Kidney epithelial cell (primary cell): ENCODE results near the gene SULT4A1. TPM values are rescaled to one million over a fixed set of nuclear protein-coding genes. Genes with fewer than 3 reads are reported as not detected.
A peak's percentile ranks its signal among the peaks of the same experiment; 100 is the strongest.
"Not testable (repeated sequence)": the region's sequence is repeated elsewhere in the genome, so short reads cannot be mapped to it uniquely, and the experiment has no call there.

Source experiments
- DNase-seq: peaks from one replicate; pipeline ENCODE4 v3.0.0-alpha.2; 2010; ENCODE audit warnings: low read depth
- H3K27me3 ChIP-seq: 2 replicates; pipeline ENCODE4 v1.6.0; 2011; ENCODE audit warnings: low read length; ENCODE audit not compliant: control insufficient read depth, insufficient read depth
- H3K36me3 ChIP-seq: 2 replicates; pipeline ENCODE4 v1.5.1; 2011; ENCODE audit warnings: low read length; ENCODE audit not compliant: control insufficient read depth, insufficient read depth
- H3K4me3 ChIP-seq: 2 replicates; pipeline ENCODE4 v1.5.1; 2011; ENCODE audit warnings: low read depth, mild to moderate bottlenecking, control low read depth, low read length
- CTCF ChIP-seq: IDR thresholded peaks from 2 replicates; pipeline ENCODE4 v1.5.1; 2011; ENCODE audit warnings: mild to moderate bottlenecking, moderate library complexity, low read length, control low read depth, inconsistent platforms; ENCODE audit not compliant: insufficient read depth, poor library complexity, severe bottlenecking
- total RNA-seq: library from RNA; depleted of rRNA; stranded (reverse); fragments of >200 nt; gene quantifications from 2 replicates; pipeline ENCODE4 v1.2.3, GENCODE V29; 2015

The SULT4A1 gene
- 1.4 and 1.8 TPM in 2 replicates for total RNA-seq

DNA sequence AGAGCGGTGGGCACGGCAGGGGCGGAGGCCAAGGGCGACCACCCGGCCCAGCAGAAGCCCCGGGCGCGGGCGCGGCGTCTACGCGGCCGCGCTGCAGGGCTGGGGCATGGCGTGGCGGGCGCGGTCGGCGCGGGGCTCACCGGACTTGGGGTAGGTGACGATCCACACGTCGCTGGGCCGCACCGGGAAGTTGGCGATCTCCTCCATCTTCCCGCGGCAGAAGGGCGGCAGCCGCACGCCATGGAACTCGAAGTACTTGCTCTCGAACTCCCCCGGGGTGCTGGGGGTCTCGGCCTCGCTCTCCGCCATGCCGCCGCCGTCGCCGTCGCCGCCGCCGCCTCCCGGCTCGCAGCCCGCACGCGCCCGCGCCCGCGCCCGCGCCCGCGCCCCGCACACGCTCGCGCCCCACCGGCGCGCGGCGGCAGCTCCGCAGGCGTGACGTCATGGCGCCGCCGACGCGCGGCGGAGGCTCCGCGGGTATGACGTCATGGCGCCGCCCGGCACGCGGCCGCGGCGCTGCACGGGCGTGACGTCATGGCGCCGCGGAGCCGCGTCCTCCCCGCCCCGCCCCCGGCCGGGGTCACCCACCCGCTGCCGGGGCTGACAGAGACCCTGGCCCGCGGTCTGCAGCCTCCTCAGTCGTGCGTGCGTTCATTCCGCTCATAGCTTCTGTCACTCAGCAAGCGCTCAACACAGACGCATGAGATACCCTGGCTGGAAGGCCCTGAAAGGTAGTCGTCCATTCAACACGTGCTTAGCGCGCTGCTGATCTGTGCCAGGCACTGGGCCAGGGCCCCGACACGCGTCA, at the start of gene SULT4A1:
Gene SULT4A1, minus strand, starts transcription at position 440 of the 808 bp plus-strand sequence. Its CDS starts 131 bp downstream, at position 309.
- DNase-seq = no peak

DNA sequence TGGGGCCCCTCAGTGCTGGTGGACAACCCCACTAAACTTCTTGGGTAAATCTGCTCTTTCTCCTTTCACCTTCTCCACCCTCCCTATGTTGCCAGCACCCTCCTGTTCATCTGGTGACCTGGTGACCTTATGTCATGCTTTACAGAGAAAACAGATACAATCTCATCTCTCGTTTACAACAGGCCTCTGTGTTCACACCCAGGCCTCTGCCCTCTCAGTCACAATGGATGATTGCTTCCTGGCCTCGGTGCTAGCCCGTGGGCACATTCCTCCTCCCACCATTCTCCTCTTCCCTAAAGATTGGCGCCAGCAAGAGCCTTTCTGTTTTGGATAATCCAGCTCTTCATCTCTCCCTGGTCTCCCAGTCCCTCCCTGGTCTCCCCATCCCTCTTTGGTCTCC, 49.0 kb upstream of the SULT4A1 start:
- TF ChIP-seq CTCF = no peak

More for the DNA sequence above, at the start of gene SULT4A1:
- peaks cover 17% of the 10 kb centered on the region for H3K27me3 ChIP-seq
- H3K4me3 ChIP-seq = peak within 1 kb of the TSS; percentile 45
- TF ChIP-seq CTCF = no peak
- H3K36me3 ChIP-seq = no peaks in the 10 kb centered on the region

GRCh38 chr22:43910178-43910695, 47.9 kb upstream of the SULT4A1 start:
- TF ChIP-seq CTCF = no peak
- H3K27me3 ChIP-seq = peaks cover 10% of the 10 kb centered on the region
- no peaks in the 10 kb centered on the region for H3K36me3 ChIP-seq
- no peak overlapping the region for H3K4me3 ChIP-seq
- no peak for DNase-seq

More for the DNA sequence above, 49.0 kb upstream of the SULT4A1 start:
- Histone ChIP-seq H3K4me3 (no peak overlapping the region), H3K27me3 (peaks cover 10% of the 10 kb centered on the region), H3K36me3 (no peaks in the 10 kb centered on the region)
- DNase-seq = no peak

GRCh38 chr22:43909708-43910107, 47.4 kb upstream of the SULT4A1 start:
- no peak for TF ChIP-seq CTCF

GRCh38 chr22:43905681-43906080, 43.4 kb upstream of the SULT4A1 start:
- H3K36me3 ChIP-seq = no peaks in the 10 kb centered on the region
- no peak for TF ChIP-seq CTCF
- peaks cover 6% of the 10 kb centered on the region for H3K27me3 ChIP-seq
- no peak for DNase-seq
- H3K4me3 ChIP-seq = no peak overlapping the region

More at GRCh38 chr22:43909708-43910107, 47.4 kb upstream of the SULT4A1 start:
- Histone ChIP-seq H3K27me3 (peaks cover 10% of the 10 kb centered on the region), H3K4me3 (no peak overlapping the region), H3K36me3 (no peaks in the 10 kb centered on the region)
- DNase-seq = no peak

DNA sequence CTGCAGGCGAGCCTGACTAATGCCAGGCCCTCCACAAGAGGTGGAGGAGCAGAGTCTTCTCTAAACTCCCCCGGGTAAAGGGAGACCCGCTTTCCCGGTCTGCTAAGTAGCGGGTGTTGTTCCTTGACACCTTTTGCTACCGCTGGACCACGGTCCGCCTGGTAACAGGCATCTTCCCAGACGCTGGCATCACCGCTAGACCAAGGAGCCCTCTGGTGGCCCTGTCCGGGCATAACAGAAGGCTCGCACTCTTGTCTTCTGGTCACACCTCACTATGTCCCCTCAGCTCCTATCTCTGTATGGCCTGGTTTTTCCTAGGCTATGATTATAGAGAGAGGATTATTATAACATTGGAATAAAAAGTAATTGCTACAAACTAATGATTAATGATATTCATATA, 42.1 kb upstream of the SULT4A1 start:
- H3K27me3 ChIP-seq, H3K36me3 ChIP-seq, DNase-seq, H3K4me3 ChIP-seq: not testable (repeated sequence)
- TF ChIP-seq CTCF = peak; percentile 20

DNA sequence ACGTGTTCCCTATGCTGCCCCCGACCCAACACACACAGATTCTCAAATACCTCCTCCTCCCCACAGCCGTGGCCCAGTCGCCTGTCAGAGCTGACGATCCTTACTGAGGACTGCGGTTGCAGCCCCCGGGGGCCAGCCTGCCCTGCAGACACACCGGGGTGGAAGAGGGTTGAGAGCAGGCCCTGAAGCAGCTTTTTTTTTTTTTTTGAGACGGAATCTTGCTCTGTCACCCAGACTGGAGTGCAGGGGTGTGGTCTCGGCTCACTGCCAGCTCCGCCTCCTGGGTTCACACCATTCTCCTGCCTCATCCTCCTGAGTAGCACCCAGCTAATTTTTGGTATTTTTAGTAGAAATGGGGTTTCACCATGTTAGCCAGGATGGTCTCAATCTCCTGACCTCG, 40.7 kb upstream of the SULT4A1 start:
- DNase-seq, H3K36me3 ChIP-seq, H3K27me3 ChIP-seq, H3K4me3 ChIP-seq: not testable (repeated sequence)
